NK-92 treated with Interleukin-12 subunit alpha and Interleukin-12 subunit beta, amount 100 ng/mL, for 24 hours (cell line): ENCODE measurements around the gene METAP1D.

Experiments
- DNase-seq: peaks from one replicate; lab custom pipeline; 2025; lab: John Stamatoyannopoulos, UW

METAP1D gene

DNA sequence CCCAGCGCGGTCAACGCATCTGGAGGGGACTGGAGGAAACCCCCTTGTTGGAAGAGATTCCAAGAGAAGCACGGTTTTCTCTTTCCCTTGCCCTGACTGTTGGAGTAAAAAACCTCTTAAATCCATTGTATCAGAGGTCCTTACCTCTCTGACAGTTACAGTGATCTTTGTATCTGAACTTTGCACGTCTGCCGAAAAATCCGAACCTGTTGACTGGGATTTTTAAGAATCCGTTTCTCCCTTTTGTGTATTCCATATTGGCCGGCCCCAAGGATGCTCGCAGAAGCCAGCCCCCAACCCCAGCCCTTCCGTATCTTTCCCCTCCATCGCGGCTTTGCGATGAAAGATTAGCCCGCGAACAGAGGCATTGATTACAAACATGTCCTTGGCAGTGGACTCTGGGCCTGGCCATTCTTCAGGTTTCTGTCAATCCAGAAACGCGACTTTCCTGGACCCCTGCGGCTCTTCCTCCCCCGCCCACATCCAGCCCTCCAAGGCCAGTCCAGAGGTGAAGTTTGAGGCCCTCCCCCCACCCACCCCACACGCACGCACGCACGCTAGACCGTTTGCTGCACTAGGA is 81.0 kb downstream of the METAP1D start:
- no peak for DNase-seq

DNA sequence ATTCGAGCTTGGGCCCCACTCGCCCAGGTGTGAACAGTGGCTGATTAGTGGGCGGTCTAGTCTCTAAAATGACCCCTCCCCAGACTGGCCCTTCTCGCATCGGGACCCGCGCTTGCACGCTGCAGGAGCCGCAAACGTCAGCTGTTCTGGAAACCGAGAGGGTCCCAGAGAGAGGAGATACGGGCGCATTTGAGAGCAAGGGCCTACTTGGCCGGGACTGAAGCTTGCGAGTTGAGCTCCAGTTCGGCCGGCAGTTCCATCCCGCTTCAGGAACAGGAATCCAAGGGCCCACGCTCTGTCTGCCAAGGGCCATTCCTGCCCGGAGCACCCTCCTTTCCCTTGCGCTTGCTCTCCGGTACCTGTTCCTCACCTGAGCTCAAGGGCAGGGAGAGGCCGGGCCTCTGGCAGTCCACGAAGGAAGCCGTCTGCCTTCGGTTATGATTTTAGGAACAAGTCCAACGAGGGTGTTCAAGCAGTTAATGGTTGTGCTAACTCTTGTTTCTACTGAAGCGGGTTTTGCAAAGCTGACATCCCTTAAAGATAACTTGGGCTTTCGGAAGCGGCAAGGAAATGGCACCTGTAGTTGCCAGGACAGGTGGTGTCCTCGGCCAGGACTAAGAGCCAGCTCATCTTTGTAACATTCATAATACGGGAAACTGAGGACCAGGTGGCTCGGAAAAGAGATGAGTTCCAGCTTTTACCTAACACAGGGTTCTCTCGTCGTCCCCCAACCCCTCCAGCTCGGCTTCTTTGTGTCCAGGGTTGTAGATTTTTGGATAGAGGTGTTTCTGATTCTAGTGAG is 81.7 kb downstream of the METAP1D start:
- no peak for DNase-seq

DNA sequence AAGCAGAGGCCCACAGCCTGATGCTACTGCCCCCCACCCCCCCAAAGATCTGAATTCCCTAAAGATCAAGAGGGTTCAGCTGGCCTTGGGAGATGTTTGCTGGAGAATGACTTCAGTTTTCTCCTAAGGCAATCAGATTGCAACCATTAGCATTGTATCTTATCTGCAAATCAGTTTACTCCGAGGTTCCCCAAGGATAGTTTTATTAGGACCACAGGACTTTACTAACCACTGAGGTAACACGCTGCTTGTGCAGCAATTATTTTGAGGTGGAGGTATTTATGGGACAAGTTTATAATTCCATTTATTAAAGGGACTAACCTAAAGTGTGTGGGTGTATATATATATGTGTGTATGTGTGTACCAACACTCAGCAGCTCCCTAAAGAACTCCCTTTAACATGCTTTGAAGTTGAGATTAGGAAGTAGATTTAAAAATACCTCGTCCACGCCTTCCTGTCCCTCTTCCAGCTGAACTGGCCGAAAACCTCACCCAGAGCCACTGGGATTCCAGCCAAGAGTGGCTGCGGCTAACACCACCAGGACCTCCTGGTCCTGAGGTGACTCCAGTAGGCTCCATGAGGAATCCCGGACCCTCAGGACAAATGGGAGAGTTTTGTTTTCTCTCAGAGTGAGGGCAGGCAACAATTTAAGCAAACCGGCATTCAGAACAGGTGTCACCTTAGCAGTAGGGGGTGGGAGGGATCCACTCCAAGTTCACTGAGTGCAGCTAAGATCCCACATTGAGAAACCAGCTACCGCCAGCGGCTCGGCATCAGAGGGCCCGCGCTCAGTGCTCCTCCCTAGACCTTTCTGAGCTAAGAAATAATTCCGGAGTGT is 82.6 kb downstream of the METAP1D start:
- no peak for DNase-seq

DNA sequence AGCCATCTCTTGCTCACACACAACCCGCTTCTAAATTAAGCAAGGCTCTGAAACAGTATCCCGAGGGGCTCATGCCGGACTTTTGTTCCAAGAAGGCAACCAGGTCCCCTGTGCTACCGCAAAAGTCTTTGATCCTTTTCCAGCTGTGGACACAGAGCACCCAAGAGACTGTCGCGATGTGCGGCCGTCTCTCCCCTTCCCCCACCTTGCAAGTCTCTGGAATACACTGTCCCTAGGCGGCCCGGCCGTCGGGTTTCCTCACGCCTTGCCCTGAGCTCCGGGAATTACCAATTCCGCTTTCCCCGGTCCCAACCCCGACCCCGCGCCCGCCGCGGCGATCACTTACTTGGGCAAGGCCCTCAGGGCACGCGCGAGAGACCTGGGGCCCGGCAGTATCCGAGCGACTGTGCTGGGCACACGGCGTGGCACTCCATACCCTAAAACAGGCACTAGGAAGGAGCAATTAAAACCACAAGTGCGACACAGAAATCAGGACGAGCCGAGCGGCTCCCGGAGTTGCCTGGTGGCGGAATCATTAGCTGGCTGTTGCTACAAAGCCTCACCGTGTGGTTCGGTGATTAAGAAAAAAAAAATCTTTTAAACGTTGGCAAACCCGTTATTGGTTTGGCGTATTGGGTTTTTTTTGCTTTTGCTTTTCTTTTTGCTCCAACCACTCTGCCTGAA is 83.3 kb downstream of the METAP1D start:
- no peak for DNase-seq

DNA sequence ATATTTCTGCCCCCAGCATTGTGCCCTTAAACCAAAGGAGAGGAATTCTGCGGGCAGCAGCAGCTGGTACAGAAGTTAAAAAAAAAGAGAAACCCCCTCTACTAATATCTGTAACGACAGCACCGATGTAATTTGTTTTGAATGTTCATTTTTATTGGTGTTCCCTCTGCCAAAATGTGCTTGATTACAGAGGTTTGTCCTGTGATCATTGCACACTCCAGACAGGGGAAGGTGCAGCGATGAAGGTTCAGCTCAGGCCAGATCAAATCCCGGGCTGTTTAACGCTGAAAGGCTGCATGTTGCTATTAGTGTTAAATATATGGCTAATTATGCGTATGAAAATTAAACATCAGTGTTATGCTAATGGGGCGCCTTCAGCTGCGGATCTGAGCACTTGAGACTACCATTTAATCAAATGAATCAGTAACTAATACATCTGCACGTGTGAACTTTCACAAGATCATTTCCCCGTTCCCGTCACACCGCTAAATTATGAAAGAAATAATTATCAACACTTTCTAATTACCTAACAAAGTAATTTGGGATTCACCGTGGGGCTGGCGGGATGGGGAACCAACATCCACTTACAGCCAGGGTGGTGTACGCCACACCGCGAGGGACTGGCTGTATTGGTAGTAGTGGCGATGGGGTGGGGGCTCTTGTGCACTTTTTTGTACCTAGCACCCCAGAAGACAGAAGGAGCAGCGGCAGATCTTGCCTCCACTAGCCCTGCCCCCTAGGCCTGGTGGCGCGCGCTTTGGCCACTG is 84.1 kb downstream of the METAP1D start:
- DNase-seq: no peak

DNA sequence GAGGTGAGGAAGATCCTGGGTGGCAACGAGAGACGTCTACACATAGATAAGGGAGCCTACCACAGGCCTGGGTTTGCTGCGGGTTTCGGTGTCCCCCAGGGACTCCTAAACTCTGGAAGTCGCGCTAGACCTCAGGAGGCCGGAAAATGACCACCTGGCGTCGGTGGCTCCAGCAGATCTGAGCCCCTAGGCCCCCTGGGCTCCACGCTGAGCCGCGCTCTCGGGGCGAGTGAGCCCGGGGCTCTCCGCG is 84.6 kb downstream of the METAP1D start:
- DNase-seq: no peak

DNA sequence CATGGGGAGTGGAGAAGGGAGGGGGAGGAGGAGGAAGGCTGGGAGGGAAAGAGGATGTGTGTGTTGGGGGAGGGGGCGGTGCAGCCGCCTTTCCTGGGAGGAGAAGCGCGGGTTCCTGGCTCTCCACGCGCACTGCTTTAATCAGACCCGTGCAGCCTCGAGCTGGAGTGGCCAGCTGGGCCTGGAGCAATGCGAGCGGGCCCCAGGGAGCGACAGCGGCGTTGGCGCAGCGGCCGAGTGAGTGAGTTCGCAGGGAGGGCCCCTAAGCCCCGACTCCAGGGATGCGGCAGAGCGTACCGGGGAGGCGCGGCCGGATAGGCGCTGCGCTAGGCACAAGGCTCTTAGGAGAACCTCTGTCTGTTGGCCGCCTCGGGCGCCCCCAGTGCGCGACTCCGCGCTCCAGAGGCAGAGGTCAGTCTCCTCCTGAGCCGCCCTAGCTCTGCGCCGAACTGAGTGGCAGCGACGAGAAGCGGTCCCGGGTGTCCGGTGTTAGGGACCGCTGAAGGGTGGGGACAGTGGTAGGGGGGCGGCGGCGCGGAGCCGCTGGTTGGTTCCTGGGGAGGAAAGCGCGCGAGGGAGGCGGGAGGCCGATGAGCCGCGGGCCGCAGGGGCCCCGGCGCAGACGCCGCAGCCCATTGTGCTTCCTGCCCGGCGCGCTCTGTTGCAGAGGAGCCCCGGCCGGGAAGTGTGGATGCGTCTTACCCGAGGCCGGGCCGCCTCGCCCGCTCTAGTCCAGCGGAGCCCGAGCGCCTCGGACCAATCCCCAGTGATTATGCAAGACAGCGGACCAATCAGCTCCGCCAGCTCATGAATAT is 85.1 kb downstream of the METAP1D start:
- peak; percentile 25 for DNase-seq

DNA sequence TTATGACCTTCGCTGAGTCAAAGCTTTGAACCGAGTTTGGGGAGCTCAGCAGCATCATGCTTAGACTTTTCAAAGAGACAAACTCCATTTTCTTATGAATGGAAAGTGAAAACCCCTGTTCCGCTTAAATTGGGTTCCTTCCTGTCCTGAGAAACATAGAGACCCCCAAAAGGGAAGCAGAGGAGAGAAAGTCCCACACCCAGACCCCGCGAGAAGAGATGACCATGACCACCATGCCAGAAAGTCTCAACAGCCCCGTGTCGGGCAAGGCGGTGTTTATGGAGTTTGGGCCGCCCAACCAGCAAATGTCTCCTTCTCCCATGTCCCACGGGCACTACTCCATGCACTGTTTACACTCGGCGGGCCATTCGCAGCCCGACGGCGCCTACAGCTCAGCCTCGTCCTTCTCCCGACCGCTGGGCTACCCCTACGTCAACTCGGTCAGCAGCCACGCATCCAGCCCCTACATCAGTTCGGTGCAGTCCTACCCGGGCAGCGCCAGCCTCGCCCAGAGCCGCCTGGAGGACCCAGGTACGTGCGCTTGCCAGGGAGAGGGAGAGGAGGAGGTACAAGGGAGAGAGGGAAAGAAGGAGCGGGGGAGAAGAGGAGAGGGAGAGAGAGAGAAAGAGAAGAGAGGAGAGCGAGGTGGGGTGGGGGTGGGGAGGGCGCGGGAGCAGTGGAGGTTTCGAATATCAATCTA is 85.9 kb downstream of the METAP1D start, which contains the start of gene DLX1:
DLX1 (plus strand) TSS at position 48 of the 700 bp plus-strand sequence; CDS start at position 219, 171 bp downstream.
- no peak for DNase-seq

DNA sequence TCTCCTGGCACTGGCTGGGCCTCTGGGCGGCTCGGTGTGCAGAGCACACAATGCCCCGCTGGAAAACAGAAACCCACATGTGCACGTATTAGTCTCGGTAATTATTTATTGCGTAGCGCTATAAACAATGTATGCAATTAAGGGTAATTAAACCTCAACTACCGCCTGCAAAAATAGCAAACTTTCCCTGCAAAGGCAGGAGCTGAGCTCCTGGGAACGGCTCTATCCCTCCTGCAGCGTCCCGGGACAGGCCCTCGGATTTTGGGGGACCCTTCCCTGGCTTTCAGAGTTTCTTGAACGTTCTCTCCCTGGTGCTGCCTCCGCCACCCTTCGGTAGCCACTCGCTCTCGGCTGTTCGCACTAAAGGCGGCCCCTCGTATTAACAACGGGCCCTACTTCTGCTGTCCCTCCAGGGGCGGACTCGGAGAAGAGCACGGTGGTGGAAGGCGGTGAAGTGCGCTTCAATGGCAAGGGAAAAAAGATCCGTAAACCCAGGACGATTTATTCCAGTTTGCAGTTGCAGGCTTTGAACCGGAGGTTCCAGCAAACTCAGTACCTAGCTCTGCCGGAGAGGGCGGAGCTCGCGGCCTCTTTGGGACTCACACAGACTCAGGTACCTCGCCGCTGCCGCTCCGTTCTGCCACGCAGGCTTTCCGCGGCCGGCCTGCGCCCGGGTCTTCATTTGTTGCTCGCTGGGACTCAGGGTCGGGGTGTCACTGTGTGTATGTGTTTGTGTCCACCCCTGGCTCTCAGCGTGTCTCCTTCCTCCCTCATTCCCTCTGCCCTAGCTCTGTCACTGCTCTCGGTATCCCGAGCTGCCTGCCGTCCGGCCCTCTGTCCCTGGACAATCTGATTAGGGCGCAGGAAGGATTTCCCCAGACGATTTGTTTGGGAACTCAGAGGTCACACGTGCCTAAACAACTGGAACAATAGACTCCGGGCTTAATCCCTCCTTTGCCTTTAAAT is 86.8 kb downstream of the METAP1D start:
- DNase-seq: no peak

DNA sequence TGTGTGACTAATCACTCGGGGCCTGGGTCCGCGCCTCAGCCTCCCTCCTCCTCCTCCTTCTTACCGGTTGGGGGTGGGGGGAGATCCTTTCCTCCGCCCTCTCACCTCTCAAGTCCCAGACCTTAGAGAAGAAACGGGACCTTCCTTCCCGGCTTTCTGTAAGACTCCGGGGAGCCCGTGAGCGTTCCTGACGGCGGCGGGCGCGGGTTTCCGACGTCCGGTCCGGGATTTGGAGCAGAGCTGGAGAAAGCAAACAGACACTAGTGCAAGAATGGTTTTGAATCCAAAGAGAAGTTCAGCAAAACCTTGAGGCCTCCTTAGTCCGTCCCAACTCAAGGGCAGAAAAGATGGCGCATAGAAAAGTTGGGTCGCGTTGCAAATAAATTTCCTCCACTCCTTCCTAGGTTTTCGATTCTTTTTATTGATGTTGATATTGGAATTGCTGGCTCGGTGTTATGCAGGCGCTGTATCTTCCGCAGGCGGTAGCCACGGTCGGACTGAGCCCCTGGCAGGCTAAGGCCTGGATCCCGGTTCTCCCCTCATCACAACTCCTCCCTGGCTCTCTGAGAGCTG is 87.5 kb downstream of the METAP1D start:
- no peak for DNase-seq

DNA sequence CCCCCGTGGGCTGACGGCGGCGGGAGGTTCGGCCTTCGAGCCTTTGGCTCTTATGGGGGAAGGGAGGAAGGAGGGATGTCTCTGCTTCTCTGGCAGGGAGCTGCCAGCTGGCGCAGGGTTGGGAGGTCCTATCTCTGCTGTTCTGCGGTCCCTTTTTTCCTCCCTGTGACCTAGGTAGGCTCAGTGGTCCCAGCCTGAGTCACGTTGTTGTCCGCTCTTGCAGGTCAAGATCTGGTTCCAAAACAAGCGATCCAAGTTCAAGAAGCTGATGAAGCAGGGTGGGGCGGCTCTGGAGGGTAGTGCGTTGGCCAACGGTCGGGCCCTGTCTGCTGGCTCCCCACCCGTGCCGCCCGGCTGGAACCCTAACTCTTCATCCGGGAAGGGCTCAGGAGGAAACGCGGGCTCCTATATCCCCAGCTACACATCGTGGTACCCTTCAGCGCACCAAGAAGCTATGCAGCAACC is 88.1 kb downstream of the METAP1D start:
- DNase-seq: no peak

DNA sequence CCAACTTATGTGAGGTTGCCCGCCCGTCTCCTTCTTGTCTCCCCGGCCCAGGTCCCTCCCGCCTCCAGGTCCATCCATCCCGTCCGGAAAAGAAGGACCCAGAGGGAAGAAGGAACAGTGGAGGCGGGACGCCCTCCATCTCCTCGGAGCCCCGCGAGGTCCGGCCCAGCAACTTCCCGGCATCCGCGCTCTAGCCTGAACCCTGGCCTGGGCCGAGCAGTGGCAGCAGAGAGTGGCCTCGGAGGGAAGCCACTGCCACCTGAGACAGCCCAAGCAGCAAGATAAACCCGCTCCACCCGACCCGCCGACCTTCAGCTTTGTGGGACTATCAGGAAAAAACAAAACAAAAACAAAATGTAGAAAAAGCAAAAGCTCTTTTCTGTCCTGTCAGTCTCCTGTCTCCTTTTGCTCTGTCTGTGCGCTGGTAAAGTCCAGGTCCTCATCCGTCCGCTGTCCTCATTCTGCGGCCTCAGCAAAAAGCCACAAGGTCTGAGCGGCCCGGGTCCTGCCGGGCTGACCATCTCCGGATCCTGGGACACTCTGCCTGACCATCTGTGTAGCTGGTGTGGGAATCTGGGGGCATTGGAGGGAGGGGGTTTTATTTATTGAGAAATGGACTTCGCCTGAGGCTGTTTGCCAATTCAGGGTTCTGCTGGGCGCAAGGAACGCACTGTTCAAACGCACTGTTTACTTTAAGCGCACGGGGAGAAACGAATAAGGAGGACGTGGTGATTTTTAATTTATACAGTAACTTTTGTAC is 88.7 kb downstream of the METAP1D start:
- DNase-seq: no peak

DNA sequence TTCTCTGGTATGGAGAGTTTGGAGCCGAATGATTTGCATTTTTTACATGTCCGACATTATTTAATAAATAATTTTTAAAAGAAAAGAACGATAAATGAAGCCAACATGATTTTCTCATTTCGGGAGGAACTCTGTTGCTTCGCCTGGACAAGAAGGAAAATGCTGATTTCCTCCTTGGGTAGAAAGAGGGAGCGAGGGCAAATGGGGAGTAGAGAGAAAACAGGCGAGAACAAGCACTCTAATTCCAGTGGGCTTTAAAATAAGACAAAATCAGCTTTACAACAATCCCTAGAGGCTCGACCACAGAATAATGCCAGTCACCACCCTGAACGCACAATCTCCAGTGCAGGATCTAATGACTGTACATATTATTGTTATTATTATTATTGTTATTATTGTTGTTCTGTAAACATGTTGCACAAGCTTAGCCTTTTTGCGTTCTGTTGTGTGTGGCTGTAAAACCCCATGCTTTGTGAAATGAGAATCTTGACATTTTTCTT is 89.3 kb downstream of the METAP1D start:
- DNase-seq: no peak

DNA sequence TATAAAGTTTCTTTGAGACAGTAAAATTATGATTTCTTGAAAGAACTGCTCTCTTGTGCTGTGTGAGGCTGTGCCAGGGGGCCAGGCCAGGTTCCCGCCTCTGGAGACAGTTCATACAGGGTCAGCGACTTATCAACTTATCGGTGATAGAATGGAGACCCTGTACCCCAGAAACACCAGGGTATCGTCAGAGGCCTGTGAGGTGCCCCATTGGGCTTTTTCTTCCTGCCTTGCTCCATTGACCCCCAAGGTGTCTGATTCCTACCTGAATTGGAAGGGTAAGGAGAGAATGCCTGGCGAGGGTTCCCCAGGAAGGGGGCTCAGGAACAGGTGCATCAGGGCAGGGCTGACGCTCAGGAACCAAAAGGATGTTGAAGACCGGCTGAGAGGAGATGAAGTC is 89.9 kb downstream of the METAP1D start:
- DNase-seq: no peak

DNA sequence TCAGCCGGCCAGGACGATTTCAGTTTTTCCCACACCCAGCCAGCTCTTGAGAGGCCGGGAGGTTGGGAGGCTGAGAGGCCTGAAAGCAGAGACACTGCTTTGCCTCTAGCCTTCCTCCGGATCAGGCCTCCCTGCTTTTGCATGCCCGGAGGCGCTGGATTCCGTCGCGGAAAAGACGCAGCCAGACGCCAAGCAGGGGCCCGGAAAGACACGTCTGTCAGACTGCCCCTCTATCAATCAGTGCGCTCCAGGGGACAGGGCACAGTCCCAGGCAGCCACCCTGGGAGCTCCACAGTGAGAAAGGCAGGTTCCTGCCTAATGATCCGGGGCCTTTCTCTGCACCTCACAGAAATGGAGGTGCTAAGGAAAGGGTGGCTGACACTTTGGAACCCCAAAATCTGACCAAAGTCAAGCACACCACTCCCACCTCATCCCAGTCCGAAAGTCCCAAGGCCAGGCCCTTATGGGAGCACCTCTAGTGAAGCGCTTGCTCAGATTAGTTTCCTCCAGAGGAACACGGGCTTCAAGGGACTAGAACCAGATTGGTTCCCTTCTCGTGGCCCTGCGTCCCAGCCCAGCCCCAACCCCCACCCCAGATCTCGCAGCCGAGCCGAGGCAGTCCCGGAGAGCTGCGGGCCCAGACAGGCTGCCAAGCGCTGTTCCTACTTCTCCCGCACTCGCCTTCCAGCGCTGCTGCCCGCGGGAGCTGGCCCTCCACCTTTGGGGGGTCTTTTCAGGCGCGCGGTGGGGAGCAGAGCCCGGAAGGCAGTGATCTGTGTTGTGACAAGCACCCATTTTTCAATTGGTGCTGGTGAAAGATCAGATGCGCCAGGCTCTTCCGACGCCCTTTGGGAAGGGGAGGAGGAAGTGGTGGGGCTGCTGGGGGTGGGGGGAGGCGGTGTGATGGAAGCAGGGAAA is 90.5 kb downstream of the METAP1D start:
- DNase-seq: no peak

DNA sequence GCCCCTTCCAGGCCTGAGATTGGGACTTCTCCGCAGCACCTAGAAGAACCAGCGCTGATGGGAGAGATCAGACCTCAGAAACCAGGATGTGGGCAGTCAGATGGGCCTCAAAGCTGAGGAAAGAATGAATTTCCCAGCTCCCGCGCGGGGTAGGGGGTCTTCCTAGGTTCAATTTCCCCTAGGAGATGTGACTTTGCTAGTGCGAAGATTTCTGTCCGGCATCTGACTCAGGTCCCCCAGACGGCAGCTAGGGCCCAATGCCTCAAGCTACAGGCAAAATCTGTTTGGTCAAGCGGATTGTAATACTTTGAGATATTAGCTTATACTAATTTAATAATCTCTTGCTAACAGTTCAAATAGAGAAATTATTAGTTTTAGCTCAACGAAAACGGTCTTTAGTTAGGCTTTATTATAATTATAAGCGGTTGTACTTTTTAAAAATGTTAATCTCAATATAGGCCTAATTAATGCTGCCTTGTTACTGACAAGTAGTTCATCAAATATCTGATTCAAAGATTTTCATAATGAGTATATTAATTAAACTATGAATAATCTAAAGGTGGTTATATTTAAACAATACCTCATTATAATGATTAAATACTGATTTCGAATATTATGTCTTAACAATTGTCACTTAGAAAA is 91.4 kb downstream of the METAP1D start:
- DNase-seq: no peak
